GM12878 (cell line): Measurements from ENCODE around the gene BTG2. TPM values are rescaled to one million over a fixed set of nuclear protein-coding genes. Genes with fewer than 3 reads are reported as not detected.
"Not testable (repeated sequence)": the region's sequence is repeated elsewhere in the genome, so short reads cannot be mapped to it uniquely, and the experiment has no call there.

Experiments
- ATAC-seq: fragments of 200-7000 bp; cut with Tn5 transposase; 3 replicates; pipeline ENCODE4 v1.9.1; 2020; ENCODE audit warnings: mild to moderate bottlenecking, moderate library complexity
- BruUV-seq: library from RNA; stranded (reverse); fragments of 400-500 nt; replicated peaks from 2 replicates; lab custom pipeline; 2021; lab: Mats Ljungman, UMichigan
- CTCF ChIA-PET: fragments of 300-600 bp; sonication (Branson Sonifier 250); formaldehyde crosslinking; extraction: SDS; loops from one replicate; lab custom pipeline; 2021; ENCODE audit warnings: inconsistent platforms; lab: Yijun Ruan, JAX
- POLR2A ChIA-PET: fragments of 350-600 bp; formaldehyde crosslinking; extraction: SDS; loops from one replicate; lab custom pipeline; 2021; ENCODE audit warnings: inconsistent platforms; lab: Charles Lee
- RAD21 ChIA-PET: fragments of 300-600 bp; sonication (Branson Sonifier 250); formaldehyde crosslinking; loops from one replicate; lab custom pipeline; 2023; ENCODE audit warnings: antibody characterized with exemption; ENCODE audit not compliant: unreplicated experiment; lab: Charles Lee
- SMC1A ChIA-PET: fragments of 300-600 bp; sonication (Branson Sonifier 250); formaldehyde crosslinking; loops from one replicate; lab custom pipeline; 2023; ENCODE audit not compliant: unreplicated experiment, uncharacterized antibody; lab: Charles Lee
- DNase-seq: peaks from one replicate; pipeline ENCODE4 v3.0.0-alpha.2; 2011; ENCODE audit warnings: low read depth, low spot score
- FAIRE-seq: peaks from 3 replicates; lab custom pipeline; 2011; peaks lifted over from hg19 to GRCh38; lab: Jason Lieb, UNC
- H2AFZ ChIP-seq: 2 replicates; pipeline ENCODE4 v1.6.0; 2011; ENCODE audit warnings: low read depth, low read length, control low read depth; ENCODE audit not compliant: control insufficient read depth
- H3K27ac ChIP-seq: 2 replicates; pipeline ENCODE4 v1.5.1; 2011; ENCODE audit warnings: control low read depth; ENCODE audit not compliant: control insufficient read depth, insufficient read depth
- H3K27me3 ChIP-seq, 2 experiments: replicated peaks in 1 of 2; 2 replicates each; pipeline versions ENCODE4 v1.6.0 to v1.6.1; 2011; ENCODE audit warnings: low read length in 1 of 2; ENCODE audit not compliant: control insufficient read depth in 2 of 2, insufficient read depth in 2 of 2
- H3K36me3 ChIP-seq, 2 experiments: 2 replicates each; pipeline ENCODE4 v1.5.1; 2011; ENCODE audit warnings: low read length in 1 of 2; ENCODE audit not compliant: control insufficient read depth in 2 of 2, insufficient read depth in 2 of 2
- H3K4me1 ChIP-seq: 2 replicates; pipeline ENCODE4 v1.6.1; 2011; ENCODE audit warnings: mild to moderate bottlenecking, low read length, moderate library complexity, mixed read lengths; ENCODE audit not compliant: control insufficient read depth, insufficient read depth
- H3K4me2 ChIP-seq: 2 replicates; pipeline ENCODE4 v1.6.0; 2011; ENCODE audit warnings: control low read depth; ENCODE audit not compliant: control insufficient read depth, insufficient read depth
- H3K4me3 ChIP-seq: fragments of 200-600 bp; sonication (generic); 2 replicates; pipeline ENCODE4 v1.5.1; 2016
- H3K79me2 ChIP-seq: 2 replicates; pipeline ENCODE4 v1.6.0; 2011; ENCODE audit warnings: low read length; ENCODE audit not compliant: control insufficient read depth, insufficient read depth
- H3K9ac ChIP-seq: 2 replicates; pipeline ENCODE4 v1.8.0; 2011; ENCODE audit warnings: low read length, control low read depth, mixed read lengths; ENCODE audit not compliant: control insufficient read depth, insufficient read depth
- H3K9me3 ChIP-seq: replicated peaks from 3 replicates; pipeline ENCODE4 v1.5.1; 2011; ENCODE audit warnings: mild to moderate bottlenecking, low read length; ENCODE audit not compliant: control insufficient read depth, insufficient read depth
- H4K20me1 ChIP-seq: 2 replicates; pipeline ENCODE4 v1.6.0; 2011; ENCODE audit not compliant: control insufficient read depth, insufficient read depth
- ATF7 ChIP-seq: fragments of 450-650 bp; IDR thresholded peaks from 2 replicates; pipeline ENCODE4 v1.6.1; 2016; ENCODE audit warnings: low read depth, mild to moderate bottlenecking
- HDGF ChIP-seq: fragments of 450-650 bp; IDR thresholded peaks from 2 replicates; pipeline ENCODE4 v1.6.1; 2016; ENCODE audit warnings: antibody characterized with exemption
- IKZF1 ChIP-seq: fragments of 450-650 bp; conservative IDR thresholded peaks from 2 replicates; pipeline ENCODE4 v1.6.1; 2017; ENCODE audit warnings: antibody characterized with exemption, mild to moderate bottlenecking
- IKZF2 ChIP-seq, 2 experiments: fragments of 450-650 bp; IDR thresholded peaks; 2 replicates each; pipeline ENCODE4 v1.6.1; 2017; ENCODE audit warnings: mild to moderate bottlenecking in 2 of 2, moderate library complexity in 2 of 2
- MEF2A ChIP-seq: IDR thresholded peaks from 2 replicates; pipeline ENCODE4 v1.6.1; 2011; ENCODE audit warnings: low read depth, mild to moderate bottlenecking, low read length, moderate library complexity; ENCODE audit not compliant: insufficient read depth
- MEF2B ChIP-seq: fragments of 450-650 bp; IDR thresholded peaks from 2 replicates; pipeline ENCODE4 v1.6.1; 2018; ENCODE audit warnings: mild to moderate bottlenecking, moderate library complexity; ENCODE audit not compliant: partially characterized antibody, poor library complexity, severe bottlenecking
- MTA2 ChIP-seq: fragments of 450-650 bp; IDR thresholded peaks from 2 replicates; pipeline ENCODE4 v1.6.1; 2016; ENCODE audit warnings: low read depth, mild to moderate bottlenecking, moderate library complexity
- NBN ChIP-seq: fragments of 450-650 bp; IDR thresholded peaks from 2 replicates; pipeline ENCODE4 v1.6.1; 2016
- RAD51 ChIP-seq: fragments of 450-650 bp; IDR thresholded peaks from 2 replicates; pipeline ENCODE4 v1.6.1; 2016; ENCODE audit warnings: moderate library complexity, mild to moderate bottlenecking, inconsistent platforms
- WGBS: methylation state at CpG from one replicate; pipeline ENCODE4 v1.1.6; 2016; ENCODE audit warnings: low lambda C conversion rate; ENCODE audit not compliant: insufficient replicate concordance, insufficient coverage; ENCODE audit errors: missing lambda C conversion rate; 5-methylcytosine and 5-hydroxymethylcytosine counted together
- in situ Hi-C: fragments of 300-500 bp; cut with MboI; formaldehyde crosslinking; loops from 9 replicates; pipeline ENCODE4 v1.14.3; 2018; ENCODE audit warnings: mixed read lengths
- intact Hi-C: fragments of 100-400 bp; cut with micrococcal nuclease; formaldehyde crosslinking; loops from one replicate; pipeline ENCODE4 v1.14.2; 2022; ENCODE audit not compliant: unreplicated experiment
- polyA plus RNA-seq, 11 experiments: library from polyadenylated mRNA; depleted of rRNA in 4 of 11; unstranded in 6 of 11; stranded (reverse) in 5 of 11; fragments of >200 nt; fragmentation: Nextera tagmentation in 4 of 11; fragmentation: Illumina TruSeq in 1 of 11; extraction: Ambion mirVana in 4 of 11; extraction: Trizol in 1 of 11; gene quantifications; 1 replicate in 1 of 11; 2 replicates in 10 of 11; pipeline versions ENCODE4 v1.2.1 to v1.2.3, GENCODE V29; 2011 to 2016; ENCODE audit warnings: inconsistent platforms in 2 of 11, missing spikeins in 2 of 11, low read depth in 1 of 11
- total RNA-seq, 4 experiments: library from RNA; depleted of rRNA in 3 of 4; stranded (reverse); fragments of >200 nt in 3 of 4; fragmentation: Illumina TruSeq in 1 of 4; extraction: Trizol in 1 of 4; gene quantifications; 2 replicates each; pipeline versions ENCODE4 v1.2.1 to v1.2.3, GENCODE V29; 2013 to 2021
- TF ChIP-seq, protein P1 (sequence below): fragments of 450-650 bp; IDR thresholded peaks from 2 replicates; pipeline ENCODE4 v1.6.1; 2016; ENCODE audit warnings: mild to moderate bottlenecking

The BTG2 gene
- total and polyA plus RNA-seq, 10 of the 15 experiments (the other 5 are each of a cell fraction or from before 2014, with no cell fraction given) = 23.3 to 160 (median 98.1) TPM

DNA sequence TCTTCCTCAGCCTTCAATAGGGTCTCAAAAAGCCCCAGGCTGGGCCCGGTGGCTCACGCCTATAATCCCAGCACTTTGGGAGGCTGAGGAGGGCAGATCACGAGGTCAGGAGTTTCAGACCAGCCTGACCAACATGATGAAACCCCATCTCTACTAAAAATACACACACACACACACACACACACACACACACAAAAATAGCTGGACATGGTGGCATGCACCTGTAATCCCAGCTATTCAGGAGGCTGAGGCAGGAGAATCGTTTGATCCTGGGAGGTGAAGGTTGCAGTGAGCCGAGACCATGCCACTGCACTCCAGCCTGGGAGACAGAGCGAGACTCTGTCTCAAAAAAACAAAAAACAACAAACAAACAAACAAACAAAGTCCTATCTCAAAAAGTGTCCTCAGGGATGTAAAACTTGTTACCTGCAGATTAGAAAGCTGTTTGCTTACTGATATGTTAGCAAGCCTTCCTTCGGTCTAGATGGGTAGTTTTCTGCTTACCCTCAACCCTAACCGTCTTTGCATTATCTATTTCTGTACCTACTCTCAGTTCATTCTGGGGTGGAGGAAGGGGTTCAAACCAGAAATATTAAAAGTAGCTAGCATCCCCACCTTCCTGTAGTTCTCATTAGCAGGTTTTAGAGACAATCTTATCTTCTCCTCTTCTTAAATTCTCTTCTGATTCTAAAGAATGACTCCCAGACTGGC, 5.4 kb upstream of the BTG2 start:
- not testable (repeated sequence) for H3K36me3 ChIP-seq, FAIRE-seq, DNase-seq, H3K27me3 ChIP-seq, H3K9me3 ChIP-seq, H4K20me1 ChIP-seq, BruUV-seq
- peak overlapping the region; percentile 91 for H3K4me2 ChIP-seq
- peak overlapping the region; percentile 80 for H3K27ac ChIP-seq
- ChIA-PET SMC1A (interaction anchor here (1.0 to 3.5 kb wide), 8 partner anchors 10 to 156 kb away, joined by 3 to 74 read pairs (median 8); no protein-coding TSS in a partner anchor), POLR2A (interaction anchor here (0.6 to 4.4 kb wide), 9 partner anchors 7 to 23 kb away, joined by 3 to 146 read pairs (median 6); no protein-coding TSS in a partner anchor), RAD21 (interaction anchor here (0.6 to 2.8 kb wide), 13 partner anchors 9 to 264 kb away, joined by 3 to 23 read pairs (median 5); no protein-coding TSS in a partner anchor), CTCF (interaction anchor here (0.9 to 4.4 kb wide), 14 partner anchors 9 to 188 kb away, joined by 3 to 70 read pairs (median 7); no protein-coding TSS in a partner anchor)
- peak overlapping the region; percentile 11; the same call in 1 of the 2 replicates for H2AFZ ChIP-seq
- in situ Hi-C loops (loop anchor here (25.0 kb wide), 1 partner anchor 1212 kb away; the partner anchor contains the start of gene MDM4), intact Hi-C loops (loop anchor here (1.0 kb wide), 1 partner anchor 11 kb away; no protein-coding TSS in a partner anchor)
- H3K4me3 ChIP-seq = peak overlapping the region; percentile 43
- H3K79me2 ChIP-seq = peaks cover 11% of the 10 kb centered on the region
- WGBS = 1% methylated on average over 8 of the region's 8 CpGs
- TF ChIP-seq MEF2B = peak; percentile 23
- TF ChIP-seq RAD51 = peak; percentile 49; the same call in 1 of the 2 replicates
- peak; percentile 21; the same call in 1 of the 2 replicates for TF ChIP-seq ATF7
- peak; percentile 82; the same call in 1 of the 2 replicates for TF ChIP-seq HDGF
- peak; percentile 52; the same call in 1 of the 2 replicates for TF ChIP-seq NBN
- TF ChIP-seq IKZF2 (IDR thresholded peaks at IDR 0.05) = peak in 1 of 2 experiments; percentile 57; a peak in 2 of 4 replicates
- peak; percentile 86 for TF ChIP-seq MEF2A
- TF ChIP-seq IKZF1 = peak; percentile 33
- TF ChIP-seq MTA2 = peak; percentile 9; the same call in 1 of the 2 replicates
- TF ChIP-seq, protein P1, sequence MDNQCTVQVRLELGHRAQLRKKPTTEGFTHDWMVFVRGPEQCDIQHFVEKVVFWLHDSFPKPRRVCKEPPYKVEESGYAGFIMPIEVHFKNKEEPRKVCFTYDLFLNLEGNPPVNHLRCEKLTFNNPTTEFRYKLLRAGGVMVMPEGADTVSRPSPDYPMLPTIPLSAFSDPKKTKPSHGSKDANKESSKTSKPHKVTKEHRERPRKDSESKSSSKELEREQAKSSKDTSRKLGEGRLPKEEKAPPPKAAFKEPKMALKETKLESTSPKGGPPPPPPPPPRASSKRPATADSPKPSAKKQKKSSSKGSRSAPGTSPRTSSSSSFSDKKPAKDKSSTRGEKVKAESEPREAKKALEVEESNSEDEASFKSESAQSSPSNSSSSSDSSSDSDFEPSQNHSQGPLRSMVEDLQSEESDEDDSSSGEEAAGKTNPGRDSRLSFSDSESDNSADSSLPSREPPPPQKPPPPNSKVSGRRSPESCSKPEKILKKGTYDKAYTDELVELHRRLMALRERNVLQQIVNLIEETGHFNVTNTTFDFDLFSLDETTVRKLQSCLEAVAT = 0 out of 2 replicates have a peak, but pooled peaks have one; percentile 38
- H3K9ac ChIP-seq = peak overlapping the region; percentile 64
- H3K4me1 ChIP-seq = peaks cover 58% of the 10 kb centered on the region
- ATAC-seq = peak; percentile 53
